Activated CD8-positive, alpha-beta T cell treated with anti-CD3 and anti-CD28 coated beads, Interleukin-2, amount 10 ng/mL, durations not matched to agents 7 days and 5 days (primary cell): Measurements from ENCODE around the gene C10orf67. TPM values are rescaled to one million over a fixed set of nuclear protein-coding genes. Genes with fewer than 3 reads are reported as not detected.
"Not testable (repeated sequence)": the region's sequence is repeated elsewhere in the genome, so short reads cannot be mapped to it uniquely, and the experiment has no call there.

ENCODE experiments used
- ATAC-seq: fragments of 150-1000 bp; cut with Tn5 transposase; one replicate; pipeline ENCODE4 v1.10.0; 2021; ENCODE audit warnings: moderate library complexity
- CTCF ChIA-PET: fragments of 350-600 bp; sonication (Branson Sonifier 250); formaldehyde crosslinking; loops from one replicate; lab custom pipeline; 2021; ENCODE audit warnings: antibody characterized with exemption; lab: Charles Lee
- POLR2A ChIA-PET: fragments of 350-600 bp; sonication (Branson Sonifier 250); formaldehyde crosslinking; loops from one replicate; lab custom pipeline; 2021; ENCODE audit warnings: antibody characterized with exemption; lab: Charles Lee
- DNase-seq: peaks from one replicate; pipeline ENCODE4 v3.0.0-alpha.2; 2020
- H3K27ac Mint-ChIP-seq: one replicate; pipeline ENCODE4 v1.8.0; 2021; ENCODE audit warnings: mild to moderate bottlenecking, mixed read lengths
- H3K27me3 Mint-ChIP-seq: one replicate; pipeline ENCODE4 v1.8.0; 2021; ENCODE audit warnings: low read depth, mixed read lengths
- H3K36me3 Mint-ChIP-seq: one replicate; pipeline ENCODE4 v1.8.0; 2021; ENCODE audit warnings: low read depth, mixed read lengths
- H3K4me1 Mint-ChIP-seq: one replicate; pipeline ENCODE4 v1.8.0; 2021; ENCODE audit warnings: low read depth, mixed read lengths
- H3K4me3 Mint-ChIP-seq: one replicate; pipeline ENCODE4 v1.8.0; 2021; ENCODE audit warnings: mild to moderate bottlenecking, mixed read lengths
- H3K9me3 Mint-ChIP-seq: one replicate; pipeline ENCODE4 v1.8.0; 2022; ENCODE audit warnings: mixed read lengths; ENCODE audit not compliant: insufficient read depth
- total RNA-seq, 2 experiments: library from RNA; stranded (reverse); gene quantifications; one replicate each; pipeline ENCODE4 v1.2.3, GENCODE V29; 2021

Gene C10orf67
- total RNA-seq, 2 experiments from 2014 or later, result not detected

- H3K4me3 Mint-ChIP-seq, result no peak overlapping the region
- DNase-seq (no peak), ATAC-seq (no peak)
- ChIA-PET POLR2A (no interaction called here), CTCF (no interaction called here)
- H3K27ac Mint-ChIP-seq, result no peak overlapping the region
- no peaks in the 10 kb centered on the region for H3K27me3 Mint-ChIP-seq
- H3K9me3 Mint-ChIP-seq, result peaks cover 13% of the 10 kb centered on the region
- H3K4me1 Mint-ChIP-seq, result peaks cover 39% of the 10 kb centered on the region
- peaks cover 8% of the 10 kb centered on the region for H3K36me3 Mint-ChIP-seq
These were observed 28.6 kb upstream of the C10orf67 start for GRCh38 chr10:23373156-23373555.

GRCh38 chr10:23371073-23371472 is 26.5 kb upstream of the C10orf67 start:
- ATAC-seq (no peak), DNase-seq (no peak)
- POLR2A ChIA-PET, result no interaction called here
- Mint-ChIP-seq H3K4me3 (no peak overlapping the region), H3K36me3 (peaks cover 12% of the 10 kb centered on the region), H3K27ac (no peak overlapping the region), H3K4me1 (peaks cover 53% of the 10 kb centered on the region), H3K9me3 (peaks cover 13% of the 10 kb centered on the region), H3K27me3 (no peaks in the 10 kb centered on the region)
- CTCF ChIA-PET, result no interaction called here

GRCh38 chr10:23370106-23370505 is 25.5 kb upstream of the C10orf67 start:
- peaks cover 61% of the 10 kb centered on the region for H3K4me1 Mint-ChIP-seq
- peaks cover 18% of the 10 kb centered on the region for H3K36me3 Mint-ChIP-seq
- peak; percentile 29 for ATAC-seq
- no peak for DNase-seq
- ChIA-PET POLR2A (no interaction called here), CTCF (no interaction called here)
- H3K9me3 Mint-ChIP-seq, result peaks cover 13% of the 10 kb centered on the region
- H3K4me3 Mint-ChIP-seq, result no peak overlapping the region
- no peaks in the 10 kb centered on the region for H3K27me3 Mint-ChIP-seq
- H3K27ac Mint-ChIP-seq, result peak overlapping the region; percentile 16

GRCh38 chr10:23368816-23369640 is 24.4 kb upstream of the C10orf67 start:
- ATAC-seq (peak; percentile 73), DNase-seq (peak; percentile 67)
- peaks cover 69% of the 10 kb centered on the region for H3K4me1 Mint-ChIP-seq
- H3K4me3 Mint-ChIP-seq, result peak overlapping the region; percentile 55
- peaks cover 18% of the 10 kb centered on the region for H3K36me3 Mint-ChIP-seq
- H3K27ac Mint-ChIP-seq, result peak overlapping the region; percentile 88
- CTCF ChIA-PET, result interaction anchor here (1.3 kb wide), 1 partner anchor 54 kb away, joined by 3 read pairs; no protein-coding TSS in a partner anchor
- POLR2A ChIA-PET, result interaction anchor here (1.2 to 2.0 kb wide), 2 partner anchors 29 to 70 kb away, joined by 3 to 12 read pairs; partner anchors contain the start of gene OTUD1
- H3K9me3 Mint-ChIP-seq, result peaks cover 13% of the 10 kb centered on the region
- H3K27me3 Mint-ChIP-seq, result no peaks in the 10 kb centered on the region

- peaks cover 68% of the 10 kb centered on the region for H3K4me1 Mint-ChIP-seq
- H3K9me3 Mint-ChIP-seq, result peaks cover 13% of the 10 kb centered on the region
- ChIA-PET POLR2A (interaction anchor here (1.2 to 2.0 kb wide), 3 partner anchors 28 to 71 kb away, joined by 3 to 12 read pairs (median 4); partner anchors contain the start of gene OTUD1), CTCF (interaction anchor here (1.3 kb wide), 1 partner anchor 53 kb away, joined by 3 read pairs; no protein-coding TSS in a partner anchor)
- peak overlapping the region; percentile 88 for H3K27ac Mint-ChIP-seq
- H3K36me3 Mint-ChIP-seq, result peaks cover 20% of the 10 kb centered on the region
- DNase-seq (no peak), ATAC-seq (no peak)
- peak overlapping the region; percentile 55 for H3K4me3 Mint-ChIP-seq
- H3K27me3 Mint-ChIP-seq, result no peaks in the 10 kb centered on the region
These were observed 23.4 kb upstream of the C10orf67 start for GRCh38 chr10:23367896-23368595.

GRCh38 chr10:23365417-23366030 is 20.9 kb upstream of the C10orf67 start:
- ATAC-seq, H3K27me3 Mint-ChIP-seq, H3K4me3 Mint-ChIP-seq, DNase-seq, H3K9me3 Mint-ChIP-seq: not testable (repeated sequence)
- peaks cover 16% of the 10 kb centered on the region for H3K36me3 Mint-ChIP-seq
- CTCF ChIA-PET, result interaction anchor here (1.2 kb wide), 1 partner anchor 87 kb away, joined by 3 read pairs; no protein-coding TSS in a partner anchor
- H3K27ac Mint-ChIP-seq, result peak overlapping the region; percentile 70
- POLR2A ChIA-PET, result interaction anchor here (1.2 to 3.4 kb wide), 2 partner anchors 73 to 75 kb away, joined by 4 to 24 read pairs; partner anchors contain the start of gene OTUD1
- H3K4me1 Mint-ChIP-seq, result peaks cover 77% of the 10 kb centered on the region

GRCh38 chr10:23364378-23364777 is 19.8 kb upstream of the C10orf67 start:
- ATAC-seq, result no peak
- H3K4me3 Mint-ChIP-seq, result no peak overlapping the region
- no peak for DNase-seq
- peaks cover 66% of the 10 kb centered on the region for H3K4me1 Mint-ChIP-seq
- H3K36me3 Mint-ChIP-seq, result peaks cover 12% of the 10 kb centered on the region
- H3K27ac Mint-ChIP-seq, result peak overlapping the region; percentile 97
- ChIA-PET POLR2A (interaction anchor here (1.2 to 3.4 kb wide), 2 partner anchors 74 to 76 kb away, joined by 4 to 24 read pairs; partner anchors contain the start of gene OTUD1), CTCF (interaction anchor here (1.2 kb wide), 1 partner anchor 88 kb away, joined by 3 read pairs; no protein-coding TSS in a partner anchor)
- no peaks in the 10 kb centered on the region for H3K9me3 Mint-ChIP-seq
- no peaks in the 10 kb centered on the region for H3K27me3 Mint-ChIP-seq

- H3K36me3 Mint-ChIP-seq, result peaks cover 12% of the 10 kb centered on the region
- no peaks in the 10 kb centered on the region for H3K9me3 Mint-ChIP-seq
- peak overlapping the region; percentile 97 for H3K27ac Mint-ChIP-seq
- ATAC-seq (no peak), DNase-seq (peak; percentile 31)
- H3K4me3 Mint-ChIP-seq, result peak overlapping the region; percentile 65
- POLR2A ChIA-PET, result interaction anchor here (1.1 to 3.4 kb wide), 4 partner anchors 18 to 85 kb away, joined by 5 to 24 read pairs (median 6); partner anchors contain the start of genes C10orf67 and OTUD1
- CTCF ChIA-PET, result no interaction called here
- H3K27me3 Mint-ChIP-seq, result no peaks in the 10 kb centered on the region
- peaks cover 60% of the 10 kb centered on the region for H3K4me1 Mint-ChIP-seq
These were observed 19.2 kb upstream of the C10orf67 start for GRCh38 chr10:23363793-23364135.

- Mint-ChIP-seq H3K27ac (peak overlapping the region; percentile 97), H3K27me3 (no peaks in the 10 kb centered on the region), H3K36me3 (peaks cover 12% of the 10 kb centered on the region), H3K4me1 (peaks cover 54% of the 10 kb centered on the region), H3K9me3 (no peaks in the 10 kb centered on the region), H3K4me3 (peak overlapping the region; percentile 65)
- DNase-seq (peak; percentile 68), ATAC-seq (peak; percentile 88)
- ChIA-PET POLR2A (interaction anchor here (0.6 to 3.4 kb wide), 8 partner anchors 13 to 1839 kb away, joined by 3 to 24 read pairs (median 4); partner anchors contain the start of genes C10orf67 and OTUD1), CTCF (interaction anchor here (1.1 to 1.5 kb wide), 2 partner anchors 41 to 78 kb away, joined by 3 to 4 read pairs; no protein-coding TSS in a partner anchor)
These were observed 18.5 kb upstream of the C10orf67 start for GRCh38 chr10:23362879-23363792.

- peaks cover 10% of the 10 kb centered on the region for H3K36me3 Mint-ChIP-seq
- no peak for ATAC-seq
- peaks cover 47% of the 10 kb centered on the region for H3K4me1 Mint-ChIP-seq
- no peaks in the 10 kb centered on the region for H3K27me3 Mint-ChIP-seq
- peak overlapping the region; percentile 97 for H3K27ac Mint-ChIP-seq
- no peak for DNase-seq
- H3K9me3 Mint-ChIP-seq, result no peaks in the 10 kb centered on the region
- POLR2A ChIA-PET, result interaction anchor here (0.6 to 3.4 kb wide), 8 partner anchors 14 to 333 kb away, joined by 3 to 24 read pairs (median 4); partner anchors contain the start of genes C10orf67 and OTUD1
- no peak overlapping the region for H3K4me3 Mint-ChIP-seq
- CTCF ChIA-PET, result interaction anchor here (1.1 to 1.5 kb wide), 2 partner anchors 42 to 79 kb away, joined by 3 to 4 read pairs; no protein-coding TSS in a partner anchor
These were observed 17.7 kb upstream of the C10orf67 start for GRCh38 chr10:23362069-23362830.
